SU-DHL-6 (cell line): ENCODE measurements around the gene CXCR3.

ENCODE experiments used
- H2AFZ ChIP-seq: fragments of 200-600 bp; sonication (generic); 2 replicates; pipeline ENCODE4 v1.6.1; 2014; ENCODE audit warnings: low read depth, mild to moderate bottlenecking, moderate library complexity, mixed read lengths, antibody characterized with exemption, low read length; ENCODE audit not compliant: severe bottlenecking
- H3F3A ChIP-seq: fragments of 200-600 bp; shearing (Covaris generic); 2 replicates; pipeline ENCODE4 v1.6.0; 2016; ENCODE audit warnings: antibody characterized with exemption, mild to moderate bottlenecking; ENCODE audit not compliant: insufficient read depth
- H3K27ac ChIP-seq: fragments of 200-600 bp; sonication (generic); 2 replicates; pipeline ENCODE4 v1.5.1; 2016; ENCODE audit warnings: low read depth, mild to moderate bottlenecking, low read length, moderate library complexity, mixed read lengths
- H3K27me3 ChIP-seq: fragments of 200-600 bp; sonication (generic), shearing (Covaris generic); 2 replicates; pipeline ENCODE4 v1.6.0; 2014; ENCODE audit warnings: mild to moderate bottlenecking, low read length
- H3K36me3 ChIP-seq: fragments of 200-600 bp; sonication (generic); 2 replicates; pipeline ENCODE4 v1.6.1; 2014; ENCODE audit warnings: mild to moderate bottlenecking, low read length, mixed read lengths
- H3K4me2 ChIP-seq: fragments of 300-600, 200-600 bp; shearing (Covaris generic), sonication (generic); 2 replicates; pipeline ENCODE4 v1.6.0; 2014; ENCODE audit warnings: low read length, low read depth, mild to moderate bottlenecking; ENCODE audit not compliant: poor library complexity, severe bottlenecking
- H3K4me3 ChIP-seq: fragments of 200-600 bp; sonication (generic); 2 replicates; pipeline ENCODE4 v1.5.1; 2014; ENCODE audit warnings: antibody characterized with exemption, low read length, mild to moderate bottlenecking, mixed read lengths; ENCODE audit not compliant: insufficient read depth, poor library complexity, severe bottlenecking
- H3K79me2 ChIP-seq: fragments of 200-600 bp; sonication (generic); 2 replicates; pipeline ENCODE4 v1.6.1; 2014; ENCODE audit warnings: mild to moderate bottlenecking, low read length, moderate library complexity; ENCODE audit not compliant: insufficient read depth
- H3K9ac ChIP-seq: fragments of 200-600 bp; sonication (generic); 2 replicates; pipeline ENCODE4 v1.7.0; 2014; ENCODE audit warnings: mild to moderate bottlenecking, low read length
- H3K9me2 ChIP-seq: fragments of 200-600 bp; sonication (generic); replicated peaks from 2 replicates; pipeline ENCODE4 v1.6.1; 2014; ENCODE audit warnings: low read length; ENCODE audit not compliant: insufficient read depth
- H3K9me3 ChIP-seq: fragments of 200-600 bp; sonication (generic); 2 replicates; pipeline ENCODE4 v1.6.1; 2014; ENCODE audit warnings: low read length, mixed read lengths; ENCODE audit not compliant: insufficient read depth
- H4K20me1 ChIP-seq: fragments of 200-600 bp; sonication (generic); 2 replicates; pipeline ENCODE4 v1.6.1; 2014; ENCODE audit warnings: low read depth, mild to moderate bottlenecking, antibody characterized with exemption, low read length, moderate library complexity, mixed read lengths
- CTCF ChIP-seq: fragments of 200-600 bp; sonication (generic); IDR thresholded peaks from one replicate; pipeline ENCODE4 v1.5.1; 2017; ENCODE audit warnings: antibody characterized with exemption, mild to moderate bottlenecking, low read length, moderate library complexity; ENCODE audit not compliant: insufficient read depth, poor library complexity, severe bottlenecking
- EZH2phosphoT487 ChIP-seq: fragments of 200-600 bp; sonication (generic), shearing (Covaris generic); conservative IDR thresholded peaks from 2 replicates; pipeline ENCODE4 v1.6.1; 2018; ENCODE audit warnings: mild to moderate bottlenecking, antibody characterized with exemption, low read length, moderate library complexity, mixed read lengths

CXCR3 gene

GRCh38 chrX:71636438-71637252 is 18.3 kb upstream of the CXCR3 start:
- Histone ChIP-seq H3K36me3 (no peaks in the 10 kb centered on the region), H2AFZ (no peak overlapping the region), H3K27me3 (no peaks in the 10 kb centered on the region), H4K20me1 (no peaks in the 10 kb centered on the region), H3F3A (no peaks in the 10 kb centered on the region), H3K79me2 (no peaks in the 10 kb centered on the region), H3K4me3 (no peak overlapping the region), H3K9me3 (no peaks in the 10 kb centered on the region), H3K9ac (no peak overlapping the region), H3K9me2 (no peaks in the 10 kb centered on the region), H3K27ac (no peak overlapping the region), H3K4me2 (no peak overlapping the region)
- TF ChIP-seq EZH2phosphoT487: no peak
- TF ChIP-seq CTCF: no peak

- H3K4me2 ChIP-seq: no peak overlapping the region
- TF ChIP-seq EZH2phosphoT487 (no peak), CTCF (no peak)
- no peaks in the 10 kb centered on the region for H3F3A ChIP-seq
- H3K9me2 ChIP-seq: no peaks in the 10 kb centered on the region
- no peak overlapping the region for H3K27ac ChIP-seq
- H3K9me3 ChIP-seq: no peaks in the 10 kb centered on the region
- no peaks in the 10 kb centered on the region for H3K79me2 ChIP-seq
- no peaks in the 10 kb centered on the region for H3K27me3 ChIP-seq
- no peaks in the 10 kb centered on the region for H3K36me3 ChIP-seq
- H4K20me1 ChIP-seq: no peaks in the 10 kb centered on the region
- H2AFZ ChIP-seq: no peak overlapping the region
- H3K4me3 ChIP-seq: no peak overlapping the region
- no peak overlapping the region for H3K9ac ChIP-seq
Observed at GRCh38 chrX:71634366-71634765, 16.1 kb upstream of the CXCR3 start.

GRCh38 chrX:71632923-71633657 is 14.8 kb upstream of the CXCR3 start:
- Histone ChIP-seq H3K27me3 (no peaks in the 10 kb centered on the region), H3F3A (no peaks in the 10 kb centered on the region), H3K36me3 (no peaks in the 10 kb centered on the region), H3K4me3 (no peak overlapping the region), H3K9ac (no peak overlapping the region), H3K4me2 (no peak overlapping the region), H3K9me2 (no peaks in the 10 kb centered on the region), H3K9me3 (no peaks in the 10 kb centered on the region), H2AFZ (no peak overlapping the region), H4K20me1 (no peaks in the 10 kb centered on the region), H3K79me2 (no peaks in the 10 kb centered on the region), H3K27ac (no peak overlapping the region)
- no peak for TF ChIP-seq CTCF
- TF ChIP-seq EZH2phosphoT487: no peak
